GM19328 (cell line): ENCODE results near the gene IRAK3.

Experiments
- ATAC-seq: cut with Tn5 transposase; IDR thresholded peaks from one replicate; pipeline ENCODE4 v1.9.1; 2021; ENCODE audit warnings: mild to moderate bottlenecking, moderate library complexity; ENCODE audit not compliant: unreplicated experiment

Gene IRAK3, protein sequence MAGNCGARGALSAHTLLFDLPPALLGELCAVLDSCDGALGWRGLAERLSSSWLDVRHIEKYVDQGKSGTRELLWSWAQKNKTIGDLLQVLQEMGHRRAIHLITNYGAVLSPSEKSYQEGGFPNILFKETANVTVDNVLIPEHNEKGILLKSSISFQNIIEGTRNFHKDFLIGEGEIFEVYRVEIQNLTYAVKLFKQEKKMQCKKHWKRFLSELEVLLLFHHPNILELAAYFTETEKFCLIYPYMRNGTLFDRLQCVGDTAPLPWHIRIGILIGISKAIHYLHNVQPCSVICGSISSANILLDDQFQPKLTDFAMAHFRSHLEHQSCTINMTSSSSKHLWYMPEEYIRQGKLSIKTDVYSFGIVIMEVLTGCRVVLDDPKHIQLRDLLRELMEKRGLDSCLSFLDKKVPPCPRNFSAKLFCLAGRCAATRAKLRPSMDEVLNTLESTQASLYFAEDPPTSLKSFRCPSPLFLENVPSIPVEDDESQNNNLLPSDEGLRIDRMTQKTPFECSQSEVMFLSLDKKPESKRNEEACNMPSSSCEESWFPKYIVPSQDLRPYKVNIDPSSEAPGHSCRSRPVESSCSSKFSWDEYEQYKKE

DNA sequence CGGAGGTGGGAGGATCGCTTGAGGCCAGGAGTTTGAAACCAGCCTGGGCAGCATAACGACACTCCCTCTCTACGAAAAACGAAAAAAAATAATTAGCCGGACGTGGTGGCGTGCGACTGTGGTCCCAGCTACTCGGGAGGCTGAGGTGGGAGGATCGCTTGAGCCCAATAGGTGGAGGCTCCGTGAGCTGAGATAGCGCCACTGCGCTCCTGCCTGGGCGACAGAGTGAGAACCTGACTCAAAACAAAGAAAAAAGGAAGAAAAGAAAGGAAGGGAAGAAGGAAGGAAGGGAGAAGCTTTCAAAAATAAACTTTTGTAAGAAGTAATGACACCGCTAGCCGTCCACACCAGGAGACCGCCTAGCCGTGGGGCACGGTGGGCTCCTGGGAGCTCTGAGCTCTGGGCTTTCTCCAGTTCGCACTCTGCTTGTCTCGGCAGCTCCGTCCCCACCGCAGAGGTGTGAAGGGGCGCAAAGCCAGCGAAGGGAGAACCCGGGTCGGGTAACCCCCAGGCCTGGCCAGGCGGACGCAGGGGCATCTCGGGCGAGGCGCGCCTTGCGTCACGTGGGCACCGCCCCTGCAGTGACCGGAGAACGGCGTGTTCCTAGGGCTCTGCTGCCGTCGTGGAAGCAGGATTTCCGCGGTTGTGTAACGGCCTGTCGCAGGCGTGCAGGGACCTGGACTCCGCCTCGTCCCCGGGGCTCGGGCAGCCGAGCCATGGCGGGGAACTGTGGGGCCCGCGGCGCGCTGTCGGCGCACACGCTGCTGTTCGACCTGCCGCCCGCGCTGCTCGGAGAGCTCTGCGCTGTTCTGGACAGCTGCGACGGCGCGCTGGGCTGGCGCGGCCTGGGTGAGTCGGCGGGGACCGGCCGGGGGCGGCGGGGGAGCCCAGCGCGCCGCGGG is at the start of gene IRAK3:
Gene IRAK3 (plus strand): TSS at position 631 of the 902 bp plus-strand sequence. CDS start 86 bp downstream, at position 717.
- no peak for ATAC-seq

DNA sequence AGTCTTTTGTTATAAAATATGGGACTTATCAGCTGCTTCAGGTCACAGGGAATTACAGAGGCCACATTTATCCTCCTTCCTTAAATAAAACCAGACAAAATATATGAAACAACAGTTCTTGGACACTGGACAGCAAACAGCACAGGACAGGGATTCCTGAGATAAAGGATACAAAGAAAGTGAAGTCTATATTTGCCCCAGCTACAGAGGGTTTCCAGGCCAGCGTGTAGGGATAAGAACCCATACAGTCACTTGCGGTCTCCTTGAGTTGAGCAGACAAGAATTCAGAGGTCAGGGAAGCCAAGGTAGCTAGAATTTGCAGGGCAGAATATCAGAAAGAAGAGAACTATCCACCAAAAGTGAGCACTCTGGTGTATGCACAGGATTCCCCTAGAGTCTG is 49.7 kb upstream of the IRAK3 start:
- ATAC-seq = no peak

DNA sequence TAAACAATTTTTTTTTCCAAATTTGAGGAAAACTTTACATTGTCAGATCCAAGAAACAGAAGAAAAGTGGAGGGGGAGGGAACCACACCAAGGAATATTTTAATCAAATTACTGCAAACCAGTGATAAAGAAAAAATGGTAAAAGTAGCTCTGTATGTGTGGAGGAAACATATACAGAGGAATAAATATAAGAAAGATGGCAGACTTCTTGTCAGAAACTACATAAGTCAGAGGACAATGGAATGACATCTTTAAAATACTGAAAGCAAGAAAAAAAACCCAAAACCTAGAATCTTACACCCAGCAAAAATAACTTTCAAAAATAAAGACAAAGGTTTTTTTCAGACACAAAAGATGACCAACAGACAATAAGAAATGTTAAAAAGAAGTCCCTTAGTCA is 48.3 kb upstream of the IRAK3 start:
- no peak for ATAC-seq

DNA sequence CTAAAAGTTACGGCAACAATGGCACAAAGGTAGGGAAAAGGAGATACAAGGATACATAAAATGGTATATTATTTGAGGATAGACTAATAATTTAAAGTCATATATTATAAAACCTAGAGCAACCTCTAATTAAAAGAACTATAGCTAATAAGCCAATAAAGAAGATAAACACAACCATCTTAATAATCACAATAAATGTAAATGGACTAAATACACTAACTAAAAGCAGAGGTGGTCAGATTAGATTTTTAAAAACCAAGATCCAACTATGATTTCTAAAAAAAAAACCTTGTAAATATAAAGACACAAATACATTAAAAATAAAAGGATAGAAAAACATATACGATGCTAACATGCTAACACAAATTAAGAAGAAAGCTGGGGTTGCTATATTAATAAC is 47.7 kb upstream of the IRAK3 start:
- no peak for ATAC-seq

DNA sequence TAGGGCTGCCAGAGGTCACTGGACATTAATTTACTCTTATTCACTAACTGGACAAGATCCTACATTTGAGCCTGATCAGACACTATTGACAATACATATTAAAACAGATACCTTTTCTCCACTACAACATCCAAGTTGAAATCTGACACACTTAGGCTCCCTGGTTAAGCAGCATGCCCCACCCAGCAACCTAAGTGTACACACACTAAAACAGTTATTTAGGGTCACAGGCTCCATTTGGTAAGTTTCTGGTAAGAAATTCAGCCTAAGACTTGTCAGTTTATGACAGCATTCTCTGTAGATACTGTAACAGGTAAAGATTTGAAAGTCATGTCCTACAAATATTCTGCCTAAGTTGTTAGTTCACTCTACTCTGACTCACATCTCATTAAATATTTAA is 46.2 kb upstream of the IRAK3 start:
- no peak for ATAC-seq

DNA sequence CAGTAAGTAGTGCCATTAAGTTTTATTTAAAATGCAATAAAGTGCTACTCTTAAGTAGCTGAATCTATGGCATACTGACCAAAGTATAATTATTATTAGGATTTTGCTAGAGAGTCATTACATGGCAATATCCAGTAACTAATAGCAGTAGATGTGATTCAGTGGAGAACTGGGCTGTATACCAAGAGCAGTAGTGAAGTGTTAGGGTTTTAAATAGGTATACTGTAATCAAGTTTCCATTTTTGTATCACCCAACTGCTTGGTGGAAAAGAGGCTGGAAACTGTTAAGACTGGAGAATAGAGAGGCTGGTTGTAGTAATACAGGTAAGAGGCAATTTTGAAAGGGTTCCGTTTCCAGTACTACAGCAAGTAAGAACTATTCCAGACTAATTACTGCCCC is 45.1 kb upstream of the IRAK3 start:
- no peak for ATAC-seq

DNA sequence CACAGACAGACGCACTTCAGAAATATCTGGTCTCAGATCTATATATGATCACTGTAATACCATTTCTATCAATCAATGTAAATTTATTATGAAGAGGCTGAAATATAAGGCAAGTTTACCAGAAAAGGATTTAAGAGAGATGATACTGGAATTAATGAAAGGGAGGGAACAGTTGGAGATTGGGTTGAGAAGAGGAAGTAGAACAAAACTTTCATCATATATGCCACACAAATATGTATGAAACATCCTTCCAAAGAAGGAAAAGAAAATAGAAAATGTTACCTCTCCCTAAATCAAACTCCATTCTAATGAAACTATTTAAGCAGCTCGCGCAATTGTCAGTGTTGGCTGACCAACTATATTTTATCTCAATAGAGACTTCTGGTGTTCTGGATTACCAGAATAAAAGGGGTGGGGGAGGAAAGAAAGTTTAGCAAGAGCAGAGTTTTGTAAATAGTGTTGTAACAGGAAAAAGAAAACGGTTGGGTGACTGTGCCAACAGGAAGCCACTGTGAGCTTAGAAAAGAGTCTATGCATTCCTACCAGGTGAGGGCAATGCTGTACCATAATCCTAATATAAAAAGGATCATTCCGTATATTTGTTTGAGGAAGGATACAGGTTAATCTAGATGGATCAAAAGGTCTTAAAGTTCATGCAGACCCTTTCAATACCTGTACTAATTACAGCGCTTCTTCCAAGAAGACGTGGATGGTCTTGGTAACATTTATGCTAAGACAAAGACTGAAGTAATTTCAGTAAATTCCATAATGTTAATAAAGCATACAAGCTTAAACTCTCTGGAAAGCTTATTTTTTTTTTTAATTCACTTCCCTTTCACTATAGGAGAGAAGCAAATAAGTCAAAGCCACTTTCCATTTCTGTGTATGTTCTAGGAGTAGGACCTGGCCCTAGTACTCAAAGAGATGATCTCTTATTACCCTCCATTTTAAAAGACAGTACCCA is 43.9 kb upstream of the IRAK3 start:
- no peak for ATAC-seq

DNA sequence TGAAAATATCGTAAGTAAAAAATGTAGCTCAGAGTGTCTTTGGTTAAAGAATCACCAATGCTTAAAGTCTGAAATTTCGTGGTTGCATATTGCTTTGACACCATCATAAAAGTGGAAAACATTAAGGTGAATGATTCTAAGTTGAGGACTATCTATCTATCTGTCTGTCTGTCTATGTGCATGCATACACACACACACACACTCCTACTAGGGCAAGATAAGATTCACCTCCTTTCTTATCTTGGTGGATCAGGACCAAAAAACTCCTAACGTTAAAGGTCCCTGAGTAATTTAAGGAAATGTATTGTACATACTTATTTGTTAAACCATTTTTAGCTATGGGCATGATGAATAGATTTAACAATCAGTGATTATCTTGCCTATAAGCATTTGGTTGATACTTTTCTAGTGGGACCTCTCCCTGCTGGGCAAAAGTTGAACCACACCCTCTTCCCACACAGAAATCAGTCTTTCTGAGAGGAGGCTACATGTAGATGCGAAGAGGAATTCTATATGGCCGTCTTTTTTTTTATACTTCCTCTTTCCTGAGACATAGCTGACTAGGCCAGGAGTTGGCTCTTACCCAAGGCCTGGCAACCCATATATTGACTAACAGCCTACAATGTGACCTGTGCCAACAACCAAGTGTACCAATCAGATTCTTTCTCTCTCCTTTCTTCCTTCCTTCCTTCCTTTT is 39.2 kb upstream of the IRAK3 start:
- no peak for ATAC-seq

DNA sequence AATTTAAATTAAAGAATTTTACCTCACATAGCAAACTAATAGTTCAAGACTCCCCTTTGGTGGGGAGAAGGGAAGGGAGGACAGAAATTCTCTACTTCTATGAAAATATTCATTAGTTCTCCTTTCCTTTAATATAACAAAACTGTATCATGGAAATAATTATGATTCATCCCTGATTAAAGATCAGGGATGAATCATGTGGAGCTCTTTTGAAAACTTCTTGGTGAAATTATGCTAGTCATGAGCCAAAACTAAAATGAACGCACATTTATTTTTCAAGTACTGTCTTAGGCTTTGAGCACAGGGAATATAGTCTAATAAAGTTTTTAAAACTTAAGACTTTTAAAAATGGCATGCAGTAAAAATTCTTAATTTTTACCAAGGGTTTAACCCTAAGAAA is 36.3 kb upstream of the IRAK3 start:
- ATAC-seq = no peak

DNA sequence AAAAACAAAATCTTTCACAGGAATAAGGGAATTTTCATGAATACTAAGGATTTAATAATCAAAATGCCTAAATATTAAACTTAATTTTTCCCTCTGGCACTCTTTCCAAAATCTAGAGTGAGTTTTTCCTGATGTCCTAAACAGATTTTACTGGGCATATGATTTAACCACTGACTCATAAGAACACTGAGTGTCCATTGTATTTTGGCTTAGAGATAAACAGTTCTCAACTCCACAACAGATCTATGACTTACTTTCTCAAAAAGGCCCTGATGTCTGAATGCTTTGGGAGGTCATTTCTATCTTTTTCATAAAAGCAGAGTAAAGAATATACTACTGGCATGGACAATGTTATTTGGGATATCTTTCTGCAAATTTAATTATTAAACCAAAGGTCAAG is 34.2 kb upstream of the IRAK3 start:
- no peak for ATAC-seq

DNA sequence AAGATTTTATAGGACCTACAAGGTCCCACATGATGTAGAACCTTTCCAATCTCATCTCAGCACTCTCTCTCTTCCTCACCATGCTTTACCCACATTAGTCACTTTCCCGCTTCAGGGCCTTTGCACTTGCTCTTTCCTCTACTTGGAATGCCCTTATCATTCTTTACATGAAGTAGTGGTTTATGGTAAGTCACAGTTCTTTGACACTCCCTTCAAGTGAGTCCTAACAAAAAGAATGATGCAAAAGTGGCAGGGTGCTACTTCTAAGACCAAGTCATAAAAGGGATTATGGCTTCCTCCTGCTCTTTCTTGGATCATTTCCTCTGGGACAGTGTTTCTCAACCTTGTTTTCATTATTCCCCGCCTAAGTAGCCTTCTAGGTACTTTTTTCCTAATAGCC is 32.4 kb upstream of the IRAK3 start:
- ATAC-seq = no peak

DNA sequence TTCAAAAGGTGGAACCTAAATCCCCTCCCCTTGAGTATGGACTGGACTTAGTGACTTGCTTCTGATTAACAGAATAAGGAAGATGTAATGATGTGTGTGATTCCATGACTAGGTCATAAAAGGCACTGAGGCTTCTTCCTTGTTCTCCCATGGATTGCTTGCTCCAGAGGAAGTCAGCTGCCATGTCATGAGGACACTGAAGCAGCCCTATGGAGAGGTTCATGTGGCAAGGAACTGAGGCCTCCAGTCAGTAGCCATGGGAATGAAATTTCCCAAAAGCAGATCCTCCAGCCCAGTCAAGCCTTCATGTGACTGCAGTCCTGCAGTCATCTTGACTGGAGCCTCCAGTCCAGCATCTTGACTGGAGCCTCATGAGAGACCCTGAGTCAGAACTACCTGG is 29.9 kb upstream of the IRAK3 start:
- no peak for ATAC-seq

DNA sequence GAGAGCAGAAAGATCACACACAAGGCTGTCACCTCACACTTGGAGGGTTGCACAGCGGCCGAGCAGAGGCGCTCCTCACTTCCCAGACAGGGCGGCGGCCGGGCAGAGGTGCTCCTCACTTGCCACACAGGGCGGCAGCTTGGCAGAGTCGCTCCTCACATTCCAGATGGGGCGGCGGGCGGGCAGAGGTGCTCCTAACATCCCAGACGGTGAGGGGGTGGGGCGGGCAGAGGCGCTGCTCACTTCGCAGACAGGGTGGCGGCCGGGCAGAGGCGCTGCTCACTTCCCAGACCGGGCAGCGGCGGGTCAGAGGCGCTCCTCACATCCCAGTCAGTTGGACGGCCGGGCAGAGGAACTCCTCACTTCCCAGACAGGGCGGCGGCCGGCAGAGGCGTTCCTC is 28.3 kb upstream of the IRAK3 start:
- no peak for ATAC-seq

DNA sequence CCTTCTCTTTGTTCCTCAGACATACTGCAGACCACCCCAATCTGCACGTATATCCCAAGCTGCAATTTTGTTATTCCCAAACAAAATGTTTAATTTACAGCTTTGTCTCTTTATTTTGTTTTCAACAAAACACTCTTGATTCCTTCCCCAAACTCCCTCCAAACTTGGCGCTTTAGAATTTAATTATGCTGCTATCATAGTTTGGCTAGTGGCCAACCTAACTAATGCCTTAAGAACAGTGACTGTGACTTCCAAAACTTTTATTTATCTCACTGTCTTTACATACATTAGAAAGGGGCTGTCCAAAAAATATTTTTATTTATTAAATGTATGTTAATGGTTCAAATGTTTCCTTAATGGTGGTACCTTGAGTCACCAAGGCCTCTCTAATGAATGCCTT is 26.3 kb upstream of the IRAK3 start:
- no peak for ATAC-seq

DNA sequence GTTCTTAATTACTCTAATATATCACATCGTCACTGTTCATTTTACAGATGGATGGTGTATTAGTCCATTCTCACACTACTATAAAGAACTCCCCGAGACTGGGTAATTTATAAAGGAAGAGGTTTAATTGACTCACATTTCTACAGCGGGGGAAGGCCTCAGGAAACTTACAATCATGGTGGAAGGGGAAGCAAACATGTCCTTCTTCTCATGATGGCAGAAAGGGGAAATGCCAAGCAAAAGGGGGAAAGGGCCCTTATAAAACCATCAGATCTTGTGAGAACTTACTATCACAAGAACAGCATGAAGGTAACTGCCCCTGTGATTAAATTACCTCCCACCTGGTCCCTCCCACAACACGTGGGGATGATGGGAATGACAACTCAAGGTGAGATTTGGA is 25.7 kb upstream of the IRAK3 start:
- ATAC-seq = no peak

DNA sequence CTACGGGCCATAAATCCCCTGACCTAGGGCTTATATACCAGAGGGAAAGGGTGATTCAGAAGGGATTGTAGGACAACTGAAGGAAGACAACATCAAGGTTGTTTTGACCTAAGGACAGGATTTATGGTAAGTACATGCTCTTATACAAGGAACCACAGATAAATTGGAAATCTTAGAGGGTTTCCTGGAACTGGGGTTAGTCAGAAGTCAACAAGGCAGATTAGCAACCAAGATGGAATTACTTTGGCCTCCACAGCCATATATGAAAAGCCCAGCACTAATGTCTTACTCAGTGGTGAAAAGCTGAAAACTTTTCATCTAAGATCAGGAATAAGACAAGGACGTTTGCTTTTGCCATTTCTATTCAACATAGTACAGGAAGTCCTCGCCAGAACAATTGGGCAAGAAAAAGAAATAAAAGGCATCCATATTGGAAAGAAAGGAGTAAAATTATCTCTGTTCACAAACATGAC is 24.6 kb upstream of the IRAK3 start:
- ATAC-seq = no peak

DNA sequence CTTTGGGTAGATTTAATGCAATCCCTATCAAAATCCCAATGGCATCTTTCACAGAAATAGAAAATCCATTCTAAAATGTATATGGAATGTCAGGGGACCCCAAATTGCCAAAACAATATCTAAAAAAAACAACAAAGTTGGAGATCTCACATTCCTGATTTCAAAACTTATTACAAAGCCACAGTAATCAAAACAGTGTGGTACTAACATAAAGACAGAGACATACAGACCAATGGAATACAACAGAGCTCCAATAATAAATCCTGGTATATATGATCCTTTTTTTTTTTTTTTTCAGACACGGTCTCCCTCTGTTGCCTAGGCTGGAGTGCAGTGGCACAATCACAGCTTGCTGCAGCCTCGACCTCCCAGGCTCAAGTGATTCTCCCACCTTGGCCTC is 23.9 kb upstream of the IRAK3 start:
- ATAC-seq = no peak

DNA sequence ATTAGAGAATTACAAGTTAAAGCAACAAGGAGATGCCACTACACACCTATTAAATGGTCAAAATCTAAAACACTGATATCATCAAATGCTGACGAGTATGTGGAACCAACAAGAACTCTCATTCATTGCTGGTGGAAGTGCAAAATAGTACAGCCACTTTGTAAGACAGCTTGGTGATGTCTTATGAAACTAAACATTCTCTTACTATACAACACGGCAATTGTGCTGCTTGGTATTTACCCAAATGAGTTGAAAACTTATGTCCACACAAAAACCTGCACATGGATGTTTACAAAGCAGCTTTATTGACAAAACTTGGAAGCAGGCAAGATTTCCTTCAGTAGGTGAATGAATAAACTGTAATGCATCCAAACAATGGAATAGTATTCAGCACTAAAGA is 22.5 kb upstream of the IRAK3 start:
- ATAC-seq = no peak

DNA sequence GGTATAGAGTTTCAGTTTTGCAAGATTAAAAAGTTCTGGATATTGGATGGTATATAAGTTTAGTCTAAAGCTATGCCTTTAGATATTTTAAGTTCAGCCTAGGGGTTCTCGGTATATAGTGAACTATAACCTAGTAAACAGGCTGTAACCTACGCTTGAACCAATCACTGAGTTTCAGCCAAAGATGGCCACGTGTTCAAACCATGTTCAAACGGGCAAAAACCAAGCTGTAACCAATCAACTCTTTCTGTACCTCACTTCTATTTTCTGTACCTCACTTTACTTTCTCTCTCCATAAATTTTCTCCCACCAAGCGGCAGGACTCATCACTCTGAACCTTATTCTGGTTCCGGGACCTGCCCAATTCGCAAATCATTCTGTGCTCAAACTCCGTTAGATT is 20.6 kb upstream of the IRAK3 start:
- no peak for ATAC-seq
